ENCODE data around the gene CTNND2.

CTNND2 gene
- total RNA-seq = 0 to 0.24 (median 0.11) reads per million in 4 donors

GRCh38 chr5:11904265-11904906 is at the start of gene CTNND2:
Gene CTNND2, minus strand, starts transcription at chr5:11904446. Its CDS starts 593 bp downstream, at chr5:11903853.
- no peak for DNase-seq

GRCh38 chr5:11946317-11946716 is 42.1 kb upstream of the CTNND2 start:
- no peak for DNase-seq

GRCh38 chr5:11941566-11941965 is 37.3 kb upstream of the CTNND2 start:
- DNase-seq = no peak

- no peak for DNase-seq
These were observed 27.4 kb upstream of the CTNND2 start for GRCh38 chr5:11931638-11932037.

- DNase-seq = no peak
These were observed 24.7 kb upstream of the CTNND2 start for GRCh38 chr5:11928909-11929308.

GRCh38 chr5:11925701-11926100 is 21.5 kb upstream of the CTNND2 start:
- DNase-seq = no peak

GRCh38 chr5:11922394-11922793 is 18.1 kb upstream of the CTNND2 start:
- no peak for DNase-seq

GRCh38 chr5:11918463-11919045 is 14.3 kb upstream of the CTNND2 start:
- DNase-seq = no peak

GRCh38 chr5:11909471-11909870 is 5.2 kb upstream of the CTNND2 start:
- DNase-seq = no peak

GRCh38 chr5:11906497-11906896 is 2.3 kb upstream of the CTNND2 start:
- DNase-seq = no peak

- DNase-seq = no peak
These were observed 960 bp upstream of the CTNND2 start for GRCh38 chr5:11905206-11905605.

GRCh38 chr5:11903614-11904264 is 507 bp downstream of the CTNND2 start:
- peak in 2 of 5 donors; percentile 2 to 6 for DNase-seq

GRCh38 chr5:11903121-11903613 is 1.1 kb downstream of the CTNND2 start:
- no peak for DNase-seq

- no peak for DNase-seq
These were observed 2.0 kb downstream of the CTNND2 start for GRCh38 chr5:11902201-11902619.

GRCh38 chr5:11898787-11899186 is 5.5 kb downstream of the CTNND2 start:
- no peak for DNase-seq

GRCh38 chr5:11897781-11898180 is 6.5 kb downstream of the CTNND2 start:
- no peak for DNase-seq

GRCh38 chr5:11894992-11895391 is 9.3 kb downstream of the CTNND2 start:
- DNase-seq = no peak

- no peak for DNase-seq
These were observed 11.4 kb downstream of the CTNND2 start for GRCh38 chr5:11892832-11893231.

- DNase-seq = no peak
These were observed 13.5 kb downstream of the CTNND2 start for GRCh38 chr5:11890777-11891176.

GRCh38 chr5:11888221-11888620 is 16.0 kb downstream of the CTNND2 start:
- DNase-seq = no peak

GRCh38 chr5:11878814-11879213 is 25.4 kb downstream of the CTNND2 start:
- DNase-seq = no peak

- no peak for DNase-seq
These were observed 30.7 kb downstream of the CTNND2 start for GRCh38 chr5:11873587-11873986.

- DNase-seq = no peak
These were observed 35.0 kb downstream of the CTNND2 start for GRCh38 chr5:11869203-11869602.

- DNase-seq = no peak
These were observed 40.3 kb downstream of the CTNND2 start for GRCh38 chr5:11863911-11864310.

Measured in T-helper 1 cell (primary cell).